Keratinocyte (primary cell): ENCODE measurements around the gene CBFA2T3. TPM values are rescaled to one million over a fixed set of nuclear protein-coding genes. Genes with fewer than 3 reads are reported as not detected.

Experiments used
- DNase-seq: peaks from one replicate; pipeline ENCODE4 v3.0.0-alpha.2; 2011; ENCODE audit warnings: low read depth, missing footprints, low spot score
- FAIRE-seq: peaks from 2 replicates; lab custom pipeline; 2011; peaks lifted over from hg19 to GRCh38; lab: Jason Lieb, UNC
- H2AFZ ChIP-seq: 2 replicates; pipeline ENCODE4 v1.6.0; 2012; ENCODE audit warnings: low read length, control low read depth, inconsistent platforms; ENCODE audit not compliant: control insufficient read depth
- H3K27ac ChIP-seq: 2 replicates; pipeline ENCODE4 v1.5.1; 2011; ENCODE audit warnings: low read length; ENCODE audit not compliant: control insufficient read depth, insufficient read depth
- H3K27me3 ChIP-seq: 3 replicates; pipeline ENCODE4 v1.6.0; 2011; ENCODE audit warnings: low read length; ENCODE audit not compliant: control insufficient read depth, insufficient read depth; ENCODE audit errors: extremely low read depth
- H3K36me3 ChIP-seq, 2 experiments: 2 replicates in 1 of 2; 3 replicates in 1 of 2; pipeline ENCODE4 v1.5.1; 2011; ENCODE audit warnings: low read length in 2 of 2, mild to moderate bottlenecking in 1 of 2; ENCODE audit not compliant: control insufficient read depth in 2 of 2, insufficient read depth in 2 of 2; ENCODE audit errors: extremely low read depth in 1 of 2
- H3K4me1 ChIP-seq: 3 replicates; pipeline ENCODE4 v1.5.1; 2011; ENCODE audit warnings: low read length; ENCODE audit not compliant: control insufficient read depth, insufficient read depth; ENCODE audit errors: extremely low read depth
- H3K4me2 ChIP-seq: 3 replicates; pipeline ENCODE4 v1.6.0; 2011; ENCODE audit warnings: low read depth, low read length; ENCODE audit not compliant: control insufficient read depth, insufficient read depth; ENCODE audit errors: extremely low read depth
- H3K4me3 ChIP-seq, 3 experiments: fragments of 200-600 bp in 1 of 3; sonication (generic) in 1 of 3; 2 replicates in 2 of 3; 3 replicates in 1 of 3; pipeline ENCODE4 v1.5.1; 2011 to 2016; ENCODE audit warnings: low read length in 3 of 3, mild to moderate bottlenecking in 3 of 3, control low read depth in 2 of 3, inconsistent platforms in 1 of 3, low read depth in 1 of 3, mixed read lengths in 1 of 3, mixed run types in 1 of 3, moderate library complexity in 1 of 3; ENCODE audit not compliant: control insufficient read depth in 2 of 3, insufficient read depth in 2 of 3; ENCODE audit errors: extremely low read depth in 1 of 3
- H3K79me2 ChIP-seq: 2 replicates; pipeline ENCODE4 v1.6.0; 2012; ENCODE audit warnings: low read length; ENCODE audit not compliant: control insufficient read depth, insufficient read depth
- H3K9ac ChIP-seq: 3 replicates; pipeline ENCODE4 v1.6.0; 2011; ENCODE audit warnings: low read length; ENCODE audit not compliant: control insufficient read depth, insufficient read depth; ENCODE audit errors: extremely low read depth
- H3K9me1 ChIP-seq: 3 replicates; pipeline ENCODE4 v1.6.0; 2011; ENCODE audit warnings: low read length; ENCODE audit not compliant: control insufficient read depth, insufficient read depth; ENCODE audit errors: extremely low read depth
- H3K9me3 ChIP-seq: 2 replicates; pipeline ENCODE4 v1.5.1; 2012; ENCODE audit warnings: low read depth, low read length; ENCODE audit not compliant: control insufficient read depth
- H4K20me1 ChIP-seq: 3 replicates; pipeline ENCODE4 v1.6.0; 2011; ENCODE audit warnings: low read length; ENCODE audit not compliant: control insufficient read depth, insufficient read depth; ENCODE audit errors: extremely low read depth
- EZH2 ChIP-seq: IDR thresholded peaks from one replicate; pipeline ENCODE4 v1.6.1; 2012; ENCODE audit warnings: inconsistent platforms, mild to moderate bottlenecking, low read length, moderate library complexity
- dilution Hi-C: fragments of 300-500 bp; cut with MboI; formaldehyde crosslinking; loops from one replicate; pipeline ENCODE4 v1.7.0; 2020; ENCODE audit warnings: low sequenced_read_pairs; ENCODE audit not compliant: extremely low pct_ligation_motif_present
- polyA plus RNA-seq, 5 experiments: library from polyadenylated mRNA; depleted of rRNA in 3 of 5; stranded (reverse) in 3 of 5; stranded (forward) in 1 of 5; unstranded in 1 of 5; fragments of >200 nt; gene quantifications; 1 replicate in 1 of 5; 2 replicates in 3 of 5; 3 replicates in 1 of 5; pipeline versions ENCODE4 v1.2.1 to v1.2.3, GENCODE V29; 2011 to 2012; ENCODE audit warnings: missing spikeins in 2 of 5, low read depth in 1 of 5, low replicate concordance in 1 of 5
- TF ChIP-seq, protein P1 (sequence below), 3 experiments: IDR thresholded peaks in 1 of 3; conservative IDR thresholded peaks in 1 of 3; optimal IDR thresholded peaks in 1 of 3; 2 replicates in 2 of 3; 3 replicates in 1 of 3; pipeline versions ENCODE3 to v1.5.1; 2011; ENCODE audit warnings: low read length in 3 of 3, mild to moderate bottlenecking in 3 of 3, moderate library complexity in 2 of 3, control low read depth in 1 of 3, inconsistent platforms in 1 of 3; ENCODE audit not compliant: insufficient read depth in 2 of 3; ENCODE audit errors: extremely low read depth in 1 of 3

Gene CBFA2T3
- polyA plus RNA-seq, 1 donor (not counting 4 experiments of a cell fraction or from before 2014, with no cell fraction given): 0.08 TPM

DNA sequence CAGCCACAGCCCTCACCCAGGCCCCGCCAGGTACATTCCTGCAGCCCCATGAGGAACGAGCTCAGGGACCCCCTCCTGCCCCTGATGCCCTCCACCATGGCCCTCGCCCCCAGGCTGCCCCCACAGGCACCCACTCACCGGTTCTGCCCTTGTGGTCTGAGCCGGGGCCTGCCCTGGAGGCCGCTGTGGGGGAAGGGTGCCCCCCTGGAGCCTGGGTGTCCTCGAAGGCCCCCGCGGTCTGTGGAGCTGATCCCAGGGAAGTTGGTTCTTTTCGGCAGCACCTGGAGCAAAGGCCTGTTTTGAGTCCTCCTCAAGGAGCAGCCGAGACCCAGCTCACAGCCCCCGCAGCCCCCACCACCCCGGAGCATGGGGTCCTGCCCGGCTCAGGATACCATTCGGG is 112.9 kb downstream of the CBFA2T3 start:
- Histone ChIP-seq H2AFZ (no peak overlapping the region), H3K79me2 (no peaks in the 10 kb centered on the region), H3K4me2 (no peak overlapping the region), H3K27ac (no peak overlapping the region), H3K4me3 (no peak overlapping the region), H4K20me1 (no peaks in the 10 kb centered on the region), H3K9ac (no peak overlapping the region), H3K9me1 (no peaks in the 10 kb centered on the region), H3K9me3 (no peaks in the 10 kb centered on the region), H3K4me1 (no peaks in the 10 kb centered on the region), H3K27me3 (peaks cover 13% of the 10 kb centered on the region), H3K36me3 (peaks cover 3 to 18% of the 10 kb centered on the region in 2 experiments)
- DNase-seq (no peak), FAIRE-seq (no peak)
- dilution Hi-C loops: no loop called here
- TF ChIP-seq, protein P1, sequence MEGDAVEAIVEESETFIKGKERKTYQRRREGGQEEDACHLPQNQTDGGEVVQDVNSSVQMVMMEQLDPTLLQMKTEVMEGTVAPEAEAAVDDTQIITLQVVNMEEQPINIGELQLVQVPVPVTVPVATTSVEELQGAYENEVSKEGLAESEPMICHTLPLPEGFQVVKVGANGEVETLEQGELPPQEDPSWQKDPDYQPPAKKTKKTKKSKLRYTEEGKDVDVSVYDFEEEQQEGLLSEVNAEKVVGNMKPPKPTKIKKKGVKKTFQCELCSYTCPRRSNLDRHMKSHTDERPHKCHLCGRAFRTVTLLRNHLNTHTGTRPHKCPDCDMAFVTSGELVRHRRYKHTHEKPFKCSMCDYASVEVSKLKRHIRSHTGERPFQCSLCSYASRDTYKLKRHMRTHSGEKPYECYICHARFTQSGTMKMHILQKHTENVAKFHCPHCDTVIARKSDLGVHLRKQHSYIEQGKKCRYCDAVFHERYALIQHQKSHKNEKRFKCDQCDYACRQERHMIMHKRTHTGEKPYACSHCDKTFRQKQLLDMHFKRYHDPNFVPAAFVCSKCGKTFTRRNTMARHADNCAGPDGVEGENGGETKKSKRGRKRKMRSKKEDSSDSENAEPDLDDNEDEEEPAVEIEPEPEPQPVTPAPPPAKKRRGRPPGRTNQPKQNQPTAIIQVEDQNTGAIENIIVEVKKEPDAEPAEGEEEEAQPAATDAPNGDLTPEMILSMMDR (optimal IDR thresholded peaks at IDR 0.05 in 1 of 3, IDR thresholded peaks at IDR 0.05 in 1 of 3, conservative IDR thresholded peaks at IDR 0.05 in 1 of 3; ENCODE audit: extremely low read depth in 1 of 3, insufficient read depth in 2 of 3, low read length in 3 of 3): no peak
- TF ChIP-seq EZH2: no peak

GRCh38 chr16:88863426-88863825 is 113.6 kb downstream of the CBFA2T3 start:
- Histone ChIP-seq H3K9me3 (no peaks in the 10 kb centered on the region), H4K20me1 (no peaks in the 10 kb centered on the region), H3K4me2 (no peak overlapping the region), H3K27me3 (peaks cover 6% of the 10 kb centered on the region), H3K9me1 (no peaks in the 10 kb centered on the region), H3K4me3 (no peak overlapping the region), H3K9ac (no peak overlapping the region), H2AFZ (no peak overlapping the region), H3K79me2 (no peaks in the 10 kb centered on the region), H3K27ac (no peak overlapping the region), H3K36me3 (peaks cover 3 to 18% of the 10 kb centered on the region in 2 experiments), H3K4me1 (no peaks in the 10 kb centered on the region)
- TF ChIP-seq, protein P1 (optimal IDR thresholded peaks at IDR 0.05 in 1 of 3, IDR thresholded peaks at IDR 0.05 in 1 of 3, conservative IDR thresholded peaks at IDR 0.05 in 1 of 3; ENCODE audit: extremely low read depth in 1 of 3, insufficient read depth in 2 of 3, low read length in 3 of 3): no peak
- no peak for TF ChIP-seq EZH2
- no peak for DNase-seq
- dilution Hi-C loops: no loop called here
- FAIRE-seq: no peak
